OCI-LY7 (cell line): ENCODE measurements around the gene RPL39. TPM values are rescaled to one million over a fixed set of nuclear protein-coding genes. Genes with fewer than 3 reads are reported as not detected.
A peak's percentile ranks its signal among the peaks of the same experiment; 100 is the strongest.
"Not testable (repeated sequence)": the region's sequence is repeated elsewhere in the genome, so short reads cannot be mapped to it uniquely, and the experiment has no call there.

Source experiments
- BruUV-seq: library from RNA; stranded (reverse); fragments of 400-500 nt; replicated peaks from 2 replicates; lab custom pipeline; 2021; lab: Mats Ljungman, UMichigan
- CTCF ChIA-PET: fragments of 300-600 bp; sonication (Branson Sonifier 250); formaldehyde crosslinking; loops from one replicate; lab custom pipeline; 2022; ENCODE audit warnings: antibody characterized with exemption; ENCODE audit not compliant: unreplicated experiment; lab: Charles Lee
- POLR2A ChIA-PET: fragments of 300-600 bp; sonication (Branson Sonifier 250); formaldehyde crosslinking; loops from one replicate; lab custom pipeline; 2022; ENCODE audit warnings: antibody characterized with exemption; lab: Charles Lee
- DNase-seq: peaks from one replicate; pipeline ENCODE4 v3.0.0-alpha.2; 2015; ENCODE audit warnings: low spot score
- H2AFZ ChIP-seq: fragments of 200-600 bp; sonication (generic), shearing (Covaris generic); 2 replicates; pipeline ENCODE4 v1.6.1; 2014; ENCODE audit warnings: mild to moderate bottlenecking, antibody characterized with exemption, low read length, moderate library complexity
- H3K27ac ChIP-seq: fragments of 200-600 bp; sonication (generic); 2 replicates; pipeline ENCODE4 v1.5.1; 2014; ENCODE audit warnings: mixed run types, low read depth, mild to moderate bottlenecking, moderate library complexity, low read length, inconsistent platforms; ENCODE audit not compliant: poor library complexity, severe bottlenecking
- H3K36me3 ChIP-seq: fragments of 200-600 bp; sonication (generic); 2 replicates; pipeline ENCODE4 v1.6.1; 2014; ENCODE audit warnings: mild to moderate bottlenecking, antibody characterized with exemption, low read length, moderate library complexity, mixed read lengths; ENCODE audit not compliant: insufficient read depth
- H3K4me1 ChIP-seq: fragments of 200-600 bp; sonication (generic); 2 replicates; pipeline ENCODE4 v1.5.1; 2014; ENCODE audit warnings: mild to moderate bottlenecking, low read length; ENCODE audit not compliant: insufficient read depth, poor library complexity, severe bottlenecking
- H3K4me2 ChIP-seq: fragments of 200-600 bp; sonication (generic); 2 replicates; pipeline ENCODE4 v1.6.1; 2014; ENCODE audit warnings: mild to moderate bottlenecking, low read length
- H3K4me3 ChIP-seq: fragments of 200-600 bp; sonication (generic); 2 replicates; pipeline ENCODE4 v1.5.1; 2014; ENCODE audit warnings: mild to moderate bottlenecking, low read depth, low read length; ENCODE audit not compliant: poor library complexity, severe bottlenecking
- H3K79me2 ChIP-seq: fragments of 200-600 bp; sonication (generic); 2 replicates; pipeline ENCODE4 v1.6.1; 2016; ENCODE audit warnings: low read depth, mild to moderate bottlenecking, low read length, moderate library complexity, mixed read lengths; ENCODE audit not compliant: insufficient read depth
- H3K9me2 ChIP-seq: fragments of 200-600 bp; sonication (generic); 2 replicates; pipeline ENCODE4 v1.6.1; 2016; ENCODE audit warnings: mild to moderate bottlenecking, low read length, mixed read lengths; ENCODE audit not compliant: insufficient read depth
- H3K9me3 ChIP-seq: fragments of 200-600 bp; sonication (generic); 2 replicates; pipeline ENCODE4 v1.6.1; 2014; ENCODE audit warnings: mild to moderate bottlenecking, mixed run types, low read length, mixed read lengths
- H4K20me1 ChIP-seq: fragments of 200-600 bp; sonication (generic); 2 replicates; pipeline ENCODE4 v1.6.1; 2014; ENCODE audit warnings: mild to moderate bottlenecking, antibody characterized with exemption, low read length, moderate library complexity, mixed read lengths; ENCODE audit not compliant: insufficient read depth
- CTCF ChIP-seq: fragments of 200-600 bp; sonication (generic); conservative IDR thresholded peaks from 2 replicates; pipeline ENCODE4 v1.5.1; 2014; ENCODE audit warnings: mild to moderate bottlenecking, antibody characterized with exemption, low read length, moderate library complexity, mixed read lengths
- EZH2phosphoT487 ChIP-seq: fragments of 200-600 bp; sonication (generic); IDR thresholded peaks from 2 replicates; pipeline ENCODE4 v1.6.1; 2018; ENCODE audit warnings: low read depth, borderline replicate concordance, mild to moderate bottlenecking, mixed run types, antibody characterized with exemption, low read length, moderate library complexity, mixed read lengths
- intact Hi-C: fragments of 100-400 bp; cut with micrococcal nuclease; formaldehyde crosslinking; loops from one replicate; pipeline ENCODE4 v1.10.0; 2022; ENCODE audit not compliant: unreplicated experiment
- total RNA-seq, 2 experiments: library from RNA; depleted of rRNA in 1 of 2; stranded (reverse); fragments of >200 nt in 1 of 2; shearing (Covaris generic) in 1 of 2; gene quantifications; 2 replicates each; pipeline ENCODE4 v1.2.3, GENCODE V29; 2014 to 2022

RPL39 gene
- total RNA-seq, 2 experiments from 2014 or later = 2,070 to 2,118 TPM

GRCh38 chrX:119783026-119783425 lies 8.4 kb downstream of the RPL39 start:
- H3K27ac ChIP-seq = no peak overlapping the region
- no TSS peak for BruUV-seq
- TF ChIP-seq CTCF (no peak), EZH2phosphoT487 (no peak)
- no peak overlapping the region for H2AFZ ChIP-seq
- ChIA-PET POLR2A (no interaction called here), CTCF (no interaction called here)
- H3K9me3 ChIP-seq = no peaks in the 10 kb centered on the region
- H3K4me3 ChIP-seq = no peak overlapping the region
- H3K79me2 ChIP-seq = peaks cover 35% of the 10 kb centered on the region
- H3K9me2 ChIP-seq = no peaks in the 10 kb centered on the region
- H3K4me2 ChIP-seq = no peak overlapping the region
- H4K20me1 ChIP-seq = peaks cover 6% of the 10 kb centered on the region; the same call in 1 of the 2 replicates
- no peak for DNase-seq
- H3K36me3 ChIP-seq = peaks cover 76% of the 10 kb centered on the region
- peaks cover 31% of the 10 kb centered on the region for H3K4me1 ChIP-seq
- intact Hi-C loops = no loop called here

- Histone ChIP-seq H3K9me3 (no peaks in the 10 kb centered on the region), H2AFZ (no peak overlapping the region), H3K4me2 (no peak overlapping the region), H3K9me2 (no peaks in the 10 kb centered on the region), H3K4me1 (peaks cover 15% of the 10 kb centered on the region), H3K4me3 (no peak overlapping the region), H3K27ac (no peak overlapping the region), H3K79me2 (0 out of 2 replicates have a peak, but pooled peaks cover 5% of the 10 kb centered on the region), H3K36me3 (peaks cover 48% of the 10 kb centered on the region), H4K20me1 (no peaks in the 10 kb centered on the region)
- ChIA-PET CTCF (no interaction called here), POLR2A (no interaction called here)
- DNase-seq = no peak
- intact Hi-C loops = loop anchor here (5.0 kb wide), 1 partner anchor 157 kb away; no protein-coding TSS in a partner anchor
- no TSS peak for BruUV-seq
- TF ChIP-seq CTCF (no peak), EZH2phosphoT487 (no peak)
Observed at GRCh38 chrX:119778829-119779228, 12.6 kb downstream of the RPL39 start.

GRCh38 chrX:119775517-119776238 lies 15.8 kb downstream of the RPL39 start:
- intact Hi-C loops = loop anchor here (5.0 kb wide), 1 partner anchor 153 kb away; no protein-coding TSS in a partner anchor
- H3K27ac ChIP-seq = peak overlapping the region; percentile 51
- H3K9me2 ChIP-seq = no peaks in the 10 kb centered on the region
- H3K4me3 ChIP-seq = peak overlapping the region; percentile 29
- H2AFZ ChIP-seq = no peak overlapping the region; the same call in 1 of the 2 replicates
- POLR2A ChIA-PET = interaction anchor here (0.6 to 1.9 kb wide), 3 partner anchors 13 to 121 kb away, joined by 4 to 11 read pairs (median 4); partner anchors contain the start of gene SOWAHD
- no peak for TF ChIP-seq CTCF
- no peak for TF ChIP-seq EZH2phosphoT487
- H4K20me1 ChIP-seq = no peaks in the 10 kb centered on the region
- CTCF ChIA-PET = interaction anchor here (0.6 to 1.2 kb wide), 4 partner anchors 15 to 264 kb away, joined by 3 to 4 read pairs (median 3); partner anchors contain the start of genes RPL39 and SOWAHD
- peaks cover 10% of the 10 kb centered on the region for H3K4me1 ChIP-seq
- no peaks in the 10 kb centered on the region for H3K9me3 ChIP-seq
- H3K4me2 ChIP-seq = peak overlapping the region; percentile 64
- no TSS peak for BruUV-seq
- peak; percentile 34 for DNase-seq
- H3K36me3 ChIP-seq = peaks cover 18% of the 10 kb centered on the region; the same call in 1 of the 2 replicates
- H3K79me2 ChIP-seq = no peaks in the 10 kb centered on the region

GRCh38 chrX:119769388-119769787 lies 22.0 kb downstream of the RPL39 start:
- H4K20me1 ChIP-seq, H3K9me2 ChIP-seq, H3K9me3 ChIP-seq, POLR2A ChIA-PET, H3K4me2 ChIP-seq, H2AFZ ChIP-seq, H3K4me1 ChIP-seq, CTCF ChIA-PET, DNase-seq, H3K4me3 ChIP-seq, H3K36me3 ChIP-seq, intact Hi-C loops, H3K27ac ChIP-seq, H3K79me2 ChIP-seq, BruUV-seq: not testable (repeated sequence)
